ENCODE measurements around the gene THBS1.

The THBS1 gene

GRCh38 chr15:39628546-39629257, 47.8 kb downstream of the THBS1 start:
- no peak overlapping the region for H3K4me3 Mint-ChIP-seq
- no peaks in the 10 kb centered on the region for H3K9me3 Mint-ChIP-seq
- peak overlapping the region in 2 of 3 experiments; percentile 24 to 53 for H3K27ac Mint-ChIP-seq
- H3K27me3 Mint-ChIP-seq (ENCODE audit: low read depth) = peaks cover 4% of the 10 kb centered on the region
- peaks cover 37% of the 10 kb centered on the region for H3K4me1 Mint-ChIP-seq
- H3K36me3 Mint-ChIP-seq (ENCODE audit: low read depth) = no peaks in the 10 kb centered on the region
- TF ChIP-seq CTCF (IDR thresholded peaks at IDR 0.05; ENCODE audit: unreplicated experiment in 3 of 3) = no peak

GRCh38 chr15:39629371-39629770, 48.5 kb downstream of the THBS1 start:
- no peaks in the 10 kb centered on the region for H3K36me3 Mint-ChIP-seq (ENCODE audit: low read depth)
- H3K9me3 Mint-ChIP-seq = no peaks in the 10 kb centered on the region
- peak overlapping the region in 1 of 3 experiments; percentile 53 for H3K27ac Mint-ChIP-seq
- no peak overlapping the region for H3K4me3 Mint-ChIP-seq
- TF ChIP-seq CTCF (IDR thresholded peaks at IDR 0.05; ENCODE audit: unreplicated experiment in 3 of 3) = no peak
- H3K4me1 Mint-ChIP-seq = peaks cover 37% of the 10 kb centered on the region
- H3K27me3 Mint-ChIP-seq (ENCODE audit: low read depth) = peaks cover 8% of the 10 kb centered on the region

- TF ChIP-seq CTCF (IDR thresholded peaks at IDR 0.05; ENCODE audit: unreplicated experiment in 3 of 3) = no peak
- peak overlapping the region in 1 of 3 experiments; percentile 16 for H3K27ac Mint-ChIP-seq
- H3K4me3 Mint-ChIP-seq = no peak overlapping the region
- peaks cover 8% of the 10 kb centered on the region for H3K27me3 Mint-ChIP-seq (ENCODE audit: low read depth)
- no peaks in the 10 kb centered on the region for H3K9me3 Mint-ChIP-seq
- peaks cover 37% of the 10 kb centered on the region for H3K4me1 Mint-ChIP-seq
- H3K36me3 Mint-ChIP-seq (ENCODE audit: low read depth) = no peaks in the 10 kb centered on the region
These were observed 49.0 kb downstream of the THBS1 start for GRCh38 chr15:39629906-39630305.

GRCh38 chr15:39631357-39631756, 50.5 kb downstream of the THBS1 start:
- H3K4me3 Mint-ChIP-seq = no peak overlapping the region
- TF ChIP-seq CTCF (IDR thresholded peaks at IDR 0.05; ENCODE audit: unreplicated experiment in 3 of 3) = no peak
- H3K9me3 Mint-ChIP-seq = no peaks in the 10 kb centered on the region
- H3K27ac Mint-ChIP-seq = no peak overlapping the region
- no peaks in the 10 kb centered on the region for H3K36me3 Mint-ChIP-seq (ENCODE audit: low read depth)
- H3K4me1 Mint-ChIP-seq = peaks cover 37% of the 10 kb centered on the region
- peaks cover 8% of the 10 kb centered on the region for H3K27me3 Mint-ChIP-seq (ENCODE audit: low read depth)

GRCh38 chr15:39638041-39638440, 57.2 kb downstream of the THBS1 start:
- TF ChIP-seq CTCF (IDR thresholded peaks at IDR 0.05; ENCODE audit: unreplicated experiment in 3 of 3) = no peak
- Mint-ChIP-seq H3K4me3 (no peak overlapping the region), H3K9me3 (no peaks in the 10 kb centered on the region), H3K27ac (no peak overlapping the region), H3K36me3 (ENCODE audit: low read depth) (no peaks in the 10 kb centered on the region), H3K4me1 (peaks cover 15% of the 10 kb centered on the region), H3K27me3 (ENCODE audit: low read depth) (peaks cover 4% of the 10 kb centered on the region)

GRCh38 chr15:39639037-39639436, 58.2 kb downstream of the THBS1 start:
- no peaks in the 10 kb centered on the region for H3K9me3 Mint-ChIP-seq
- H3K36me3 Mint-ChIP-seq (ENCODE audit: low read depth) = no peaks in the 10 kb centered on the region
- H3K4me1 Mint-ChIP-seq = peaks cover 18% of the 10 kb centered on the region
- no peak overlapping the region for H3K27ac Mint-ChIP-seq
- no peak overlapping the region for H3K4me3 Mint-ChIP-seq
- peaks cover under 1% of the 10 kb centered on the region for H3K27me3 Mint-ChIP-seq (ENCODE audit: low read depth)
- TF ChIP-seq CTCF (IDR thresholded peaks at IDR 0.05; ENCODE audit: unreplicated experiment in 3 of 3) = no peak

Measured in nephron (organoid).